GM18526 (cell line): ENCODE data around the gene HOXB4.
A peak's percentile ranks its signal among the peaks of the same experiment; 100 is the strongest.

Experiments
- POLR2A ChIP-seq: IDR thresholded peaks from 3 replicates; pipeline ENCODE4 v1.6.1; 2011; ENCODE audit not compliant: insufficient read length; ENCODE audit errors: extremely low read depth

HOXB4 gene

DNA sequence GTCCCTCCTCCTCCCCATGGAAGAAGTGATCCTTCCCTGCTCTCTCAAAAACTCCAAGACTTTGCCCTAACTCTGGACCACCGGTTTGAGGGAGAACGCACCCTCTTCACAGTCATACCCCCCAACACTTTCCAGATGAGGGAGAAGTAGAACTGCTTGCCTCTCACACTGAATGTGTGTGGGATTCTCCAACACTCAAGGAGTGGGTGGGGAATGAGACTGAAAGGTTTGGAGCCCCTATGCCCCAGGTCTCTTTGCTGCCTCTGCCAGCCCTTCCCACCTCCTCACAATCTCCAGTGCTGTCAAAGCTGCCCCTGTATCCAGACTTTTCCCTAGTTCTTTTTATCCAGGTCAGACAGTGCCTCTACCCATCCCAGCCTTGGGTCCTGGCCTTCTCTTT is 11.4 kb downstream of the HOXB4 start:
- no peak for TF ChIP-seq POLR2A

DNA sequence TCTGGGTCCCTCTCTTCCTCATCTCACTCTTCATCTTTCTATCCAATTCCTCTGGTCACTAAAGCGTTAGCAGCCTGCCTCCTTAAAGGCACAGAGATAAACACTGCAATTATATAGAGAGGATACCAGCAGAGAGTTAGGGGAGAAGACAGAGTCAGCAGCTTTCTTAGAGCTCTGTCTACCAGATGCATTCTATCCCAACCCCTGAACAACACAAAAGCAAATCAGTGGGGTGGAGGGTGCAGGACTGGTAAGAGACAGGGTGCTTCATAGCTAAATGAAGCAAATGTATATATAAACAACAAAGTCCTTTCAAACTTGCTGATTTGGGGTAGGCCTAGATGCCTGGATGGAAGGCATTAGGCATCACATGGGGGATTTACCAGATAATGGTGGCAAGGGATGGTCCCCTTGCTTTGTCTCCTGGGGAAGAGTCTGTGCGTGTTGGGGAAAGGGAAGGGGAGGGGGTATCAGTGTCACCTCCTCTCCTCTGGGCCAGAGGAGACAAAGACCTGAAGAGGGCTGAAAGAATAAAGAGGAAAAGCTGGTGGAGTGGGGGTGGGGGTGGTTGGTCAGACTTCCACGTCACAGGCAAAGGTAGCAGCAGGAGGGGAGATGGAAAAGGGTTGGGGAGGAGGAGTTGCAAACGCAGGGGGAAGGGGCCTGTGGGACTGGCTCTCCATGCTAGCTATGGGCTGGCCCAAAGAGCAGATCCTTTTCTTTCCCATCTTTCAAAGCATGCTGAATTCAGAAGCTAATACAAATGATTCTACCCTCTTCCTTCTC is 12.0 kb downstream of the HOXB4 start:
- no peak for TF ChIP-seq POLR2A

DNA sequence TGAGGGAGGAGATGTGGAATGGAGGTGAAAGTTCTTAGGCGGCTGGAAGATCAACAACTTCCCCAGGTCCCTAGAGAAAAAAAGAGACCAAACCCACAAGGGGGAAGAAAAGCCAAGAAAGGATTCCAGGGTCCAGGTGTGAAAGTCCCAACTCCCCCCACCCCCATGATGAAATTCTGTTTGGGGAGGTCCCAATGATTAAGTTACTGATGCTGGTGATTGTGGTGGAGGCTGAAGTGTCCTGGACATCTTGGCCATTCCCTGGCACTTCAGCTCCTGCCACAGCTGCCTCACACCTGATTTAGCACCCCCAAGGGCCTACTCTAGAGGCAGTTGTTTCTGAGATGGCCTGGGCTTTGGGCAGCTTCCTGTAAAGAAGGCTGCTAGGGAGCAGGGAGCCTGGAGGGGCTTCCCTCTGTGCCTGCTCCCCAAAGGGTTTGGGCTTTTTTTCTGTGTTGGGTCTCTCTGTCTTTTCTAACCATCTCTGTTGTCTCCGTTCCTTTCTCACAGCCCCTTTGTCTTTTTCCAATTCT is 13.1 kb downstream of the HOXB4 start:
- TF ChIP-seq POLR2A, result no peak

DNA sequence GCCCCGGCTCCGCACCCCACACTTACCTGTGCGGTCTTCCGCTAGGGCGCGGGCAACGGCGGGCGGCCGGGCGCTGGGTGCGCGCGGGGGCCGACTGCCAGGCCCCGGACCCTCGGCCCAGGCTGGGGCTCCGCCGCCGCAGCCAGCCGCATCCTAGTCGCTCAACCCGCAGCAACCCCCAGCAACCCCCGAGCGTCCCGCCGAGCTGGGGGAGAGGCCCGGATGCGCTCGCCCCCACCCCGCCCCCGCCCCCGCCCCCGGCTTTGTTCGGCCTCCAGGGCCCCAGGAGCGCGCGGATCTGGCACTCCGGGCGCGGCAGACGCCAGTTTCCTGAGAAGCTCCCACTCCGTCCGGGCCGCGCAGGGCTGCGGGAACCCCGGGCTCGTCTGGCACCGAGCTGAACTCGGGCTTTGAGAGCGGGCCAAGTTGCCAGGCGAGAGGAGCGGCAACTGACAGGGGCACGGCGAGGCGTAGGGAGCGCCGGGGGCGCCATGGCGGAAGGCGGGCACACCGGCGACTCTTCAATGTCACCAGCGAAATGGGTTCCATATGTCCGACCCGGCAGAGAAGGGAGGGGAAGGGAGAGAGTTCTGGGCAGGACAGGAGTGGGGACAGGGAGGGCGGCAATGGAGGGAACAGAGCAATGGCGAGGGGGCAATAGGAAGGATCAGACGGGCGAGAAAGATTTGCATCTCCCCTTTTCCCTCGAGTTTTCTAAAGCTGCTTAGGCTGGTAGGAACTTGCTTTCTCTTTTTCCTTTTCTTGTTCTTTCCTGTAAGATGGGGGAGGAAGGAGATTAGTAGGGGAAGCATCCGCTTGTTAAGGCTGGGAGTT is 13.7 kb downstream of the HOXB4 start:
- no peak for TF ChIP-seq POLR2A

DNA sequence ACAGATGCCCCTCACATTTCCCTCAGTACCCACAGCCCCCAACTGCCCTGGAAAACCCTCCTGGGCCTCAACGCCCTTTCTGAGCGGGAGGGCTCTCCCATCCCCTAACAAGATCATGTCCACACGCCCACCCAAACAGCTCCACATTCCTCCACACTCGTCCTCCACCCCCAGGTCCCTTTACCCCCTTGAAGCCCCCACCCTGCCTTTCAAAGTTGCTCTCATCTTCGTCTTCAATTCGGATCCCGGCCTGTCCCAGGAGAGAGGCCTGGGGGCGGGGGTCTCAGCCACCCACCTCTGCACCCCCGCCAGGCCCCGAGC is 14.3 kb downstream of the HOXB4 start:
- no peak for TF ChIP-seq POLR2A

DNA sequence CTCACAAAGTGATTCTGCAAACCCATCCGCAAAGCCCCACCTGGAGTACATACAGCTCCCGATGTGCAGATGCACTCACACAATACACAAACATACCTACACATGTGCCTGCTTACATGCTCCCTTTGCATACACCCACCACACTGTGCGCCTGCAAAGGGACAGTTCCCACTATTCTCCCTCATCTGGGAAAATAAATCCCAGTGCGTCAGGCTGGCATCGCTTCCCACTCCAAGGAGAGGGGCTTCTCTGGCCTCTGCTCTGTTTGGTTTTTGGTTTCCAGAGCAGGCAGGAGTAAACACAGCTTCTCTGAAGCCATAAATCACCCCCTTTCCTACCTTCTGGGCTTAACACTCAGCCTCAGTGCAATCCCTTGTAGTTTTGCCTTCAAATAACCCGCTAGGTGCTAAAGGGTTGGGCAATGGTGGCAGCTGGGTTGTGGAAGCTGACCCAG is 14.7 kb downstream of the HOXB4 start:
- no peak for TF ChIP-seq POLR2A

DNA sequence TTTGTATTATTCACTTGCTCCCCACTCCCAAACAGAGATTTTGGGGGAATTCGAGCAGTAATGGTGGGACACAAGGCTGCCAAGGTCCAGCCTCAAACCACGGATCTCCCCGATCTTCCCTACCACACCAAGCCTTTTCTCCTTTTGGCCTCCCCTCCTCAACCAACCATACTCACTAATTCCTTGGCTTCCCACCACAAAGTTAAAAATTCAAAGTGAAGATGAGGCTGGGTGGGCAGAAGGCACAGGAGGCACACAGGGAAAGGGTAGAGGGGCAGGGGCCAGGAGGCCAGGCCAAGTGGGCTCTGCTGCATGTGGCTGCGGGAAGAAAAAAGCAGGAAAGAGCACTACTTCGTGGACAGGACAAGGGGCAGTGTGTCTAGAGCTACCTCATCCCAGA is 15.2 kb downstream of the HOXB4 start:
- TF ChIP-seq POLR2A, result no peak

DNA sequence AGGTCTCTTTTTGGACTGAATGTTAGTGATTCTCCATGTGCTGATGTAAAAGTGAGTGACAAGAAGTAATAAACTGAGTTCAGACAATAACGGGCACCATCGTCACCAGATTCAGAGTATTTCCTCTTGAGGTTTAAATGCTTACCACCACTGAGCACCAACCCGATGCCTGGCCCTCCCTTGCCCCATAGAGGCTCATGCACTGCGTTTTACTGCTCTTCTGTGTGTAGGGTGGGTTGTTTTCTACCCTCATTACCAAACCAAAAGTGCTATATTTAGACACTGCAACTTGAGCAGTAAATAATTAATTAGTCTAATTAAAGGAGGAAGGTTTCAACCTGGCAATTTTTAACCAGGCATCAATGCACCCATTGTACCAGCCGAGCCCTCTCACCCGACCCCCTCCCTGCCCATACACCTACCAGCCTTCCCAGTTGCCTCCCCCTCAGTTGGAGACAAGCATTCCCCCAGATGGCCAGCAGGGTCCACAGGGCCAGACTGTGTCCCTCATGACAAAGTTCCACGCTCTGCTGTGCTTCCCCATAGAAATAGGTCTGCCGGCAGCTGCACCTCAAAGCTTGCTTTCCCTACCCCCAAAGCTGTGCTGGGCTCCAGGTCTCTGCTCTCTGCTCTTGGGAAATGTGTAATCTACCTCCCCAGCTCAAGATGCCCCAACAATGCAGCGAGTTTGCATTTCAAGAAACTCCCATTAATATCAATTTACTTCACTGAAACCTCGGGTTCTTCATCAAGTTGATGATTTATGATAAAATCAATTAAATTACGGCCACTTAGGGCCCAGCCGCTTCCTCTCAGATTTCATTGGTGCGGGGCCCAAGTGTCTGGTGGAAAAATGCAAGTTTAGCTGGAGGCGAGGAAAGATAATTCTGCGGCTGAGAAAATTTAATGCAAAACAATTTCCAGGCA is 16.0 kb downstream of the HOXB4 start:
- peak; percentile 35 for TF ChIP-seq POLR2A

DNA sequence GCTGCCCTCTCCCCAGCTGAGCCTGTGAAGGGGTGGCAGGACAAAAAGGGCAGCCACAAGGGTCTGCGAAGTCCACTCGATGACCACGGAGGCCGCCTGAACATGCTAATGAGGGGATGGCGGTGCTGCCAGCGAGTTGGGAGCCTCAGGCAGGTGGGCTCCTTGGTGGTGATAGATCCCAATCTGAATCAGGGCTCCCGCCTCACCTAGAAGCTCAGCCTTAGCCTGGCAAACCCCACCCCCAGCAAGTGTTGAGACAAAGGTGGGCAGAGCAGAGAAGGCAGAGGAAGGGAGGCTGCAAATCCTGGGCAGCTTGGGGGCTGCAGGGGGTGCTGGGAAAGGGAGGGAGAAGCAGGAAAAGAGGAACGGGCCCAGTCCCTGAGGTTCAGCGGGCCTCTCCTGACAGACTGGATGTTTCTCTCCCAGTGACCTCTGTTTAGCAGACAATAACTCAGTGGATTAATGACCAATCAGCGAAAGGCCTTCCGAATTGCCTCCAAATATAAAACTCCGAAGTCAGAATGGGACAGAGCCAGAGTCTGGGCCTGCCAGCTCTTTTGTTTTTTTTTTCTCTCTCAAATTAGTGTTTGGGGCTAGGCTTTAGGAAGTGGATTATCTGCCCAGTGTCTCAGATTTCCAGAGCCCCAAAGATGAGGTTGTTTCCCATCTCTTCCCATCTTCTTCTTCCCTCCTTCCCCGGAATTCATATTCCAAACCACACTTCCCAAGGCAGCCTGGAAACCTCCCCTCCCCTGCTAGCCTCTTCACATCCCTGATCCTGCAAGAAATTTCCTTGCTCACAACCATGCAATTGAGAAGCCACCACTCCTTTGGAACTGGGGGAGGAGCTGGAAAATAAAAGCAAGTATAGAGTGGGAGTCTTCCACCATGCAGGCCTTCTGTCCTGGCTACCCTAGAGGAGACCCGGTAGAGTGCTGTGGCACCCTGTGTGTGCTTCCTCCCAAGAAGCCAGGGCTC is 18.0 kb downstream of the HOXB4 start:
- no peak for TF ChIP-seq POLR2A

DNA sequence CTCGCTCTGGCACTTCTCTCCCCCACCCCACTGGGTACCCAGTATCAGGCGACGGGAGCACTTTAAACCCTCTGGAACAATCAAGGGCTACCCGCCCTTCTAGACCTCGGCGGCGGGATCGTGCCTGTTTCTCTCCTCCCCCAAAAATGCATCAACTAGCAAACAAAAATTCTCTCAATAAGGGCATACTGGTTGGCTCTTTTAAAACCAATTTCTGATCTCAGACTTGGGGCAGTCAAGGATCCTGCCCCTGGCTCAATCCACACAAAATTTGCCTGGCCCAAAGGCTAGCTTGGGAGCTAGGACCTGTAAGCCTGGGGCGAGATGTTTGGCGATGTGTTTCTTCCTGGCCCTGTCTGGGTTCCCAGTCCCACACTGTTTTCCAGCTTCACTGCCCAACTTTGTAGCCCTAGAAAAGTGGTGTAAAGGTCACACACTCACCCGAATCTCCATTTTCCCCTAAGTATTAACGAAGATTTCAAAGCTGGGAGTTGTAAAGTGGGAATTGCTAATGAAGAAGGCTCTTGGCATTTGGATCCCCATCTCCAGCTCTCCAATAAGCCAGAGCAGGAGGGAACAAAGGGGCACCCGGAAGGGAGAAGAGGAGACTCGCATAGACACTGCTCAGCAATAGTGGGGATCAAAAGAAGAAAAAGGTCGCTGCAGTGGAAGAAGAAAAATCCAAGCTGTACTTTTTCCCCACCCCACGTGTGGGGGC is 18.9 kb downstream of the HOXB4 start:
- no peak for TF ChIP-seq POLR2A

DNA sequence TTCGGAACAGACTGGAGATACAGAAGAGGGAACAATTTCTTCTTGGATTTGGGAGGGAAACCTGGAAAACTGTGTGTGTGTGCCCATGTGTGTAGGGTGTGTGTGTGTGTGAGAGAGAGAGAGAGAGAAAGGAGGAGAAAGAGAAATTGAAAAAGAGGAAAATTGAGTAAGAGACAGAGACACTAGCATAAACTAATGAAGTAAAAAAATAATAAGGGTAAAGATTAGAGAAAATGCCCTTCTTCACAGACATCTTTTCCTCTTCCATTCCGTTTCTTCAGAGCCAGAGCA is 19.4 kb downstream of the HOXB4 start:
- no peak for TF ChIP-seq POLR2A

DNA sequence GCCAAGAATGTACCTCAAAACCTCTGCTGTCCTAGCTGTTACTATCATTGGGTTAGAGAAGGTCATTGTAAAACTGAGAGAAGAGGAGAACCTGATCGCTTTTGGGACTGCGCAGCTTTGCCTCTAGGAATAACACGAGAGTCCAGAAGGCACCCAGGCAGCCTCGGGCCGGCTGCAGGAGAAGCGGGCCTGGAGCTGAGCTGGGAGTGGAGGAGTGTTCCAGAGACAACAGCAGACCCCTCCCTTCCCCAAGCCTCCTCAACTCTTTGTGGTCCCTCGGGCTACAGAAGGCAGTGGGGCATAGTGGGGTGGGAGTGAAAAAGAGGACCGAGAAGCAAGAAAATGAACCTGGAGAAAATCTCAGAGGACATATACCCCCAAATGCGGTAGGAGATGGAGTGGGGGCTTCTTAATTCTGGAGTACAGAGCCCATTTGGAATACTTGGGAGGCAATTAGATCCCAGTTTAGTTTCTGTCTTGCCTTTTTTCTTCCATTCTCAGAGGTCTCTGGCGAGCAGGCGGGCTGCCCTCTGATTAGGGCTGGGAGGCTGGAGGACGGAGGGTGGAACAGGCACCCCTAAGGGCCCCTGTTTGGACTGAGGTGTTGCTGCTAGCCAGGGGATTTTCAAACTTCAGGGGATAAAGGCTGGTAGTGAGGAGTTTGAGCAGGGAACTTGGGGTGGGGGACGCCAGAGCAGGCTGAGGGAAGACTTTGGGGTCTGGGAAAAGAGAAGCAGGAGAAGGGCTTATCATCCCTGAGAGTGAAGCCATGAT is 19.9 kb downstream of the HOXB4 start:
- no peak for TF ChIP-seq POLR2A

DNA sequence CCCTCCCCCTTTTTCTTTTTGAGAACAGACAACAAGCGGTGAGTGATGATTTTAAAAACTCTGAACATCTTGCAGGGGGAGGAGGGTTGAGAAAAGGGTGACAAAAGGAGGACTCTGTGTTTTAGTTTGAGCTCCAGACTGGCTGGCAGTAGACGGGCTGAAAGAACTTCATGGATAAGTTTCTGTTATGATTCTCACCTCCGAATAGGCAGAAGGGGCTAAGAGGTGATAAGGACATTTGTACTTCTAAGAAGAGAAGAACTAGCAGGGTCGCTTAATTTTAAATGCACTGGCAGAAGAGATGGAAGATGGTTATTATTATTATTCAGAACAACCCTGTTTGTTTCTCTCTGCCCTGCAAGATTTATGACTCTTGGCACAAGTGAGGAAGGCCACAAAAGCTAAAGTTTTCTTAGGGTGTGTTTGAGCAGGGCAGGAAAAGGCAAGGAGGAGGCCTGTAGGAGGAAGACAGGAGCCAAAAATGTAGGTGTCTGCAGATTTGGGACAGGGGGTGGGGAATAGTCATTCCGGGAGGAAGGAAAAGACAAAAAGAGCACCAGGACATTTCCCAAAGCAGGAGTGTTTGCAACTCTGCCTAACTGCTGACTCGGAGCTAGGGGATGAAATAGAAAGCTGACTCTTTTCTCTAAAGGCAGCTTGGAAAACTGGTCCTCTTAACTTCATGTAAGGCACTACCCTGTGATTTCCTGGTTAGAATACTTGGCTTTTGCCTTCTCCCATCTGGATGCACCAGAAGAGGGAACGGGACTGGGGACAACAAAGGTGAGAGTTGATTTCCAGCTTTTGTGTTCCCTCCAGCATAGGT is 21.4 kb downstream of the HOXB4 start:
- no peak for TF ChIP-seq POLR2A

DNA sequence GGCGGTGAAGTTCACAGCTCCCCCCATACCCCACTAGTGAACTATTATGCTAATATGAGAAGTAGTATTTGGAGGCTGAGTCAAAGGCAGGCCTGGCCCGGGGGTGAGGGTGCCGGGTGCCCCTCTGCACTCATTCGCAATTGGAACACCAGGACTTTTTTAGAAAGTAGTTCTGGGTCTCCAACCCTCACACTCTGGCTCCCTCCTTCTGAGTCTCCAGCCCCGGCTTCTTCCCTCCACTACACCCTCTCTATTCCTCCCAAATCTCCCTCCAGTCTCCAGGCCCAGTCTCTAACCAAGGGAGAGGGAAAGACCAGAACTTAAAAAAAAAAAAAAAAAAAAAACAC is 21.9 kb downstream of the HOXB4 start:
- no peak for TF ChIP-seq POLR2A
